HepG2 (cell line): ENCODE measurements around the gene SMYD5. TPM values are rescaled to one million over a fixed set of nuclear protein-coding genes. Genes with fewer than 3 reads are reported as not detected.
A peak's percentile ranks its signal among the peaks of the same experiment; 100 is the strongest.

Experiments
- ATAC-seq: fragments of 200-7000 bp; cut with Tn5 transposase; 3 replicates; pipeline ENCODE4 v1.9.1; 2020; ENCODE audit warnings: mild to moderate bottlenecking, moderate library complexity
- BruUV-seq: library from RNA; stranded (reverse); fragments of 400-500 nt; replicated peaks from 2 replicates; lab custom pipeline; 2021; lab: Mats Ljungman, UMichigan
- CTCF ChIA-PET: fragments of 300-600 bp; formaldehyde crosslinking; extraction: SDS; loops from one replicate; lab custom pipeline; 2021; ENCODE audit warnings: low total read pairs, inconsistent platforms, low intra/inter-chr PET ratio; lab: Yijun Ruan, JAX
- POLR2A ChIA-PET: fragments of 350-600 bp; sonication (Branson Sonifier 250); formaldehyde crosslinking; loops from one replicate; lab custom pipeline; 2020; ENCODE audit warnings: antibody characterized with exemption, inconsistent platforms; lab: Yijun Ruan, JAX
- DNase-seq: peaks from one replicate; pipeline ENCODE4 v3.0.0-alpha.2; 2015; ENCODE audit warnings: low spot score
- FAIRE-seq: peaks from 3 replicates; lab custom pipeline; 2011; peaks lifted over from hg19 to GRCh38; lab: Jason Lieb, UNC
- H2AFZ ChIP-seq: one replicate; pipeline ENCODE4 v1.6.1; 2011; ENCODE audit warnings: low read length, inconsistent platforms
- H3K27ac ChIP-seq: fragments of 300-600 bp; 3 replicates; pipeline ENCODE4 v1.8.0; 2011; ENCODE audit warnings: mixed run types, mild to moderate bottlenecking, mixed read lengths, low read length, inconsistent platforms; ENCODE audit not compliant: insufficient read depth; ENCODE audit errors: extremely low read length
- H3K27me3 ChIP-seq, 2 experiments: fragments of 200-600 bp in 1 of 2; 2 replicates in 1 of 2; 3 replicates in 1 of 2; pipeline versions ENCODE4 v1.6.0 to v1.8.0; 2011; ENCODE audit warnings: low read length in 2 of 2, mild to moderate bottlenecking in 2 of 2, moderate library complexity in 2 of 2, inconsistent platforms in 1 of 2; ENCODE audit not compliant: insufficient read depth in 2 of 2, control insufficient read depth in 1 of 2
- H3K36me3 ChIP-seq, 2 experiments: fragments of 200-600 bp in 1 of 2; replicated peaks in 1 of 2; 2 replicates in 1 of 2; 3 replicates in 1 of 2; pipeline versions ENCODE4 v1.5.1 to v1.8.0; 2011; ENCODE audit warnings: low read length in 2 of 2, inconsistent platforms in 1 of 2; ENCODE audit not compliant: insufficient read depth in 2 of 2, control insufficient read depth in 1 of 2
- H3K4me1 ChIP-seq: 2 replicates; pipeline ENCODE4 v1.5.1; 2012; ENCODE audit warnings: low read length, inconsistent platforms; ENCODE audit not compliant: insufficient read depth
- H3K4me2 ChIP-seq: 2 replicates; pipeline ENCODE4 v1.6.0; 2011; ENCODE audit warnings: low read depth, low read length, inconsistent platforms
- H3K4me3 ChIP-seq, 3 experiments: fragments of 200-600 bp in 1 of 3; sonication (generic), shearing (Covaris generic) in 1 of 3; replicated peaks in 1 of 3; 2 replicates each; pipeline ENCODE4 v1.5.1; 2011 to 2016; ENCODE audit warnings: low read length in 3 of 3, inconsistent platforms in 2 of 3, low read depth in 2 of 3, mild to moderate bottlenecking in 2 of 3, control low read depth in 1 of 3, mixed read lengths in 1 of 3; ENCODE audit not compliant: insufficient read depth in 1 of 3
- H3K79me2 ChIP-seq: one replicate; pipeline ENCODE4 v1.6.1; 2011; ENCODE audit warnings: low read length, inconsistent platforms; ENCODE audit not compliant: insufficient read depth
- H3K9ac ChIP-seq: 2 replicates; pipeline ENCODE4 v1.6.0; 2011; ENCODE audit warnings: mild to moderate bottlenecking, low read depth, low read length, inconsistent platforms; ENCODE audit not compliant: insufficient read depth
- H3K9me3 ChIP-seq: 2 replicates; pipeline ENCODE4 v1.5.1; 2012; ENCODE audit warnings: mild to moderate bottlenecking, low read length
- H4K20me1 ChIP-seq: 2 replicates; pipeline ENCODE4 v1.6.0; 2011; ENCODE audit warnings: inconsistent platforms, mild to moderate bottlenecking, low read length, moderate library complexity; ENCODE audit not compliant: insufficient read depth
- AHR ChIP-seq: IDR thresholded peaks from 2 replicates; pipeline ENCODE4 v1.6.1; 2018; ENCODE audit warnings: missing genetic modification reagents, missing compliant biosample characterization
- ATF7-NPFF ChIP-seq: sonication (generic); formaldehyde crosslinking; IDR thresholded peaks from 2 replicates; pipeline ENCODE4 v1.8.1; 2023; ENCODE audit warnings: mild to moderate bottlenecking, low read depth, missing genetic modification reagents, moderate library complexity
- BRD4 ChIP-seq: sonication (generic); formaldehyde crosslinking; IDR thresholded peaks from 2 replicates; pipeline ENCODE4 v1.4.0; 2020; ENCODE audit warnings: missing genetic modification reagents
- CEBPB ChIP-seq: IDR thresholded peaks from 2 replicates; pipeline ENCODE4 v1.6.1; 2011; ENCODE audit warnings: low read depth, low read length, improper control_type of control experiment, borderline replicate concordance
- HDAC2 ChIP-seq: sonication (generic); formaldehyde crosslinking; IDR thresholded peaks from 2 replicates; pipeline ENCODE4 v1.4.0; 2020; ENCODE audit warnings: missing genetic modification reagents
- RARG ChIP-seq: sonication (generic); formaldehyde crosslinking; IDR thresholded peaks from 2 replicates; pipeline ENCODE4 v1.4.0; 2020; ENCODE audit warnings: low read depth, mild to moderate bottlenecking, missing genetic modification reagents
- RBM22 ChIP-seq: fragments of 200-400 bp; formaldehyde crosslinking; optimal IDR thresholded peaks from 2 replicates; pipeline ENCODE3; 2017; ENCODE audit warnings: mild to moderate bottlenecking, low read length, moderate library complexity
- SATB2 ChIP-seq: sonication (generic); formaldehyde crosslinking; IDR thresholded peaks from 2 replicates; pipeline ENCODE4 v1.5.0; 2020; ENCODE audit warnings: missing genetic modification reagents
- ZFAT ChIP-seq: sonication (generic); formaldehyde crosslinking; conservative IDR thresholded peaks from 2 replicates; pipeline ENCODE4 v1.8.1; 2023; ENCODE audit warnings: missing genetic modification reagents, inconsistent platforms
- ZNF614 ChIP-seq: IDR thresholded peaks from 2 replicates; pipeline ENCODE4 v1.6.1; 2018; ENCODE audit warnings: missing biosample characterization, missing genetic modification reagents, inconsistent platforms, borderline replicate concordance
- ZNF878 ChIP-seq: sonication (generic); formaldehyde crosslinking; IDR thresholded peaks from 2 replicates; pipeline ENCODE4 v1.8.1; 2023; ENCODE audit warnings: mild to moderate bottlenecking, missing genetic modification reagents, moderate library complexity
- WGBS: methylation state at CpG from one replicate; pipeline ENCODE4 v1.1.6; 2017; ENCODE audit warnings: low lambda C conversion rate; 5-methylcytosine and 5-hydroxymethylcytosine counted together
- in situ Hi-C: cut with HindIII; loops from 2 replicates; pipeline ENCODE4 v1.10.0; 2017; ENCODE audit warnings: low pct_unique_long_range_greater_than_20kb; ENCODE audit not compliant: extremely low pct_ligation_motif_present
- intact Hi-C: fragments of 100-400 bp; cut with micrococcal nuclease; formaldehyde crosslinking; loops from one replicate; pipeline ENCODE4 v1.10.0; 2022; ENCODE audit not compliant: unreplicated experiment
- polyA plus RNA-seq, 8 experiments: library from polyadenylated mRNA; depleted of rRNA in 3 of 8; stranded (reverse) in 7 of 8; unstranded in 1 of 8; fragments of >200 nt; fragmentation: Illumina TruSeq in 4 of 8; extraction: Trizol in 4 of 8; gene quantifications; 2 replicates each; pipeline versions ENCODE4 v1.2.1 to v1.2.3, GENCODE V29; 2011 to 2016; ENCODE audit warnings: low read depth in 4 of 8, missing spikeins in 1 of 8, mixed read lengths in 1 of 8; ENCODE audit not compliant: insufficient read depth in 1 of 8
- total RNA-seq, 5 experiments: library from RNA; depleted of rRNA; stranded (reverse); fragments of >200 nt; fragmentation: Illumina TruSeq; extraction: Trizol; gene quantifications; 2 replicates each; pipeline ENCODE4 v1.2.3, GENCODE V29; 2016; ENCODE audit warnings: low read depth in 1 of 5
- TF ChIP-seq, protein P1 (sequence below): IDR thresholded peaks from 2 replicates; pipeline ENCODE4 v1.6.1; 2016; ENCODE audit warnings: low read depth
- TF ChIP-seq, protein P2 (sequence below): IDR thresholded peaks from 2 replicates; pipeline ENCODE4 v1.6.1; 2016; ENCODE audit warnings: missing compliant biosample characterization, missing genetic modification reagents, borderline replicate concordance
- TF ChIP-seq, protein P3 (sequence below): fragments of 450-650 bp; IDR thresholded peaks from 2 replicates; pipeline ENCODE4 v1.6.1; 2016
- TF ChIP-seq, protein P4 (sequence below): sonication (generic); formaldehyde crosslinking; IDR thresholded peaks from 2 replicates; pipeline ENCODE4 v1.5.0; 2020; ENCODE audit warnings: mild to moderate bottlenecking, missing genetic modification reagents, borderline replicate concordance

SMYD5 gene
- total and polyA plus RNA-seq, 2 of the 13 experiments (the other 11 are each of a cell fraction or from before 2014, with no cell fraction given) = 55.8 to 70.4 TPM

DNA sequence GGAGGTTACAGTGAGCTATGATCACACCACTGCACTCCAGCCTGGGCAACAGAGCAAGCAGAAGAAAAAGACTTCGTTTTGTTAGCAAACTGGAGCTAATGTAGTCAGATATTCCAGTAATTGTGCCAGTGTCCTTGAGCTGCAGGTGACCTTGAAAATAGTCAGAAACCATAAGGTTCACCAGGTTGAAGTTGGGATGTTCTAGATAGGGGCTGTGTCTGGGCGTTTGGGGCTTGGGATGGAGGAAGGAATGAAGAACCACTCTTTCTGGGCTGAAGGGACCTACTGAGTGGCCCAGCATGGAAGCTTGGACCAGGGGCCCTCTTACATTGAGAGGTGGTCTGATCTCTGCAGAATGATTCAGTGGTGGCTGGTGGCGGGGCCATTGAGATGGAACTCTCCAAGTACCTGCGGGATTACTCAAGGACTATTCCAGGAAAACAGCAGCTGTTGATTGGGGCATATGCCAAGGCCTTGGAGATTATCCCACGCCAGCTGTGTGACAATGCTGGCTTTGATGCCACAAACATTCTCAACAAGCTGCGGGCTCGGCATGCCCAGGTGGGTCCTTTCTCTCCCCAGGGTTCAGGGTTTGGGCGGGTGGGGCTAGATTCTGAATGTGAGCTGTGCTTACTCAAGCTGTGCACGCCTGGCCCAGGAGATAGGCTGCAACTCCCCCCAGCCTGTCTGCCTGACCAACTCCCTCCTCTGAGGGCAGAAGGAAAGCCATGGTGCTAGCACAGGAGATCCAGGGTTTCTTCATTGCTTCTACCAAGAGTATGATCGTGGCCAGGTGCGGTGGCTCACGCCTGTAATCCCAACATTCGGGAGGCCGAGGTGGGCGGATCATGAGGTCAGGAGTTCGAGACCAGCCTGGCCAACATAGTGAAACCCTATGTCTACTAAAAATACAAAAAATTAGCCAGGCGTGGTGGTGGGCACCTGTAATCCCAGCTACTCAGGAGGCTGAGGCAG is 37.1 kb downstream of the SMYD5 start:
- Histone ChIP-seq H3K4me1 (peaks cover 30% of the 10 kb centered on the region), H3K79me2 (no peaks in the 10 kb centered on the region), H3K27me3 (no peaks in the 10 kb centered on the region), H4K20me1 (peaks cover 6% of the 10 kb centered on the region; the same call in 1 of the 2 replicates), H2AFZ (no peak overlapping the region), H3K27ac (no peak overlapping the region), H3K9ac (no peak overlapping the region), H3K9me3 (no peaks in the 10 kb centered on the region), H3K4me3 (no peak overlapping the region), H3K4me2 (no peak overlapping the region), H3K36me3 (peaks cover 50 to 78% of the 10 kb centered on the region in 2 experiments)
- ATAC-seq = no peak
- TF ChIP-seq BRD4 (no peak), ZNF878 (no peak), ZFAT (CRISPR knock-in tag) (no peak), ZNF614 (CRISPR knock-in tag) (no peak), CEBPB (no peak), ATF7-NPFF (no peak), RARG (no peak), RBM22 (peak; percentile 80), AHR (no peak), HDAC2 (no peak), SATB2 (CRISPR knock-in tag) (no peak)
- TF ChIP-seq, protein P1, sequence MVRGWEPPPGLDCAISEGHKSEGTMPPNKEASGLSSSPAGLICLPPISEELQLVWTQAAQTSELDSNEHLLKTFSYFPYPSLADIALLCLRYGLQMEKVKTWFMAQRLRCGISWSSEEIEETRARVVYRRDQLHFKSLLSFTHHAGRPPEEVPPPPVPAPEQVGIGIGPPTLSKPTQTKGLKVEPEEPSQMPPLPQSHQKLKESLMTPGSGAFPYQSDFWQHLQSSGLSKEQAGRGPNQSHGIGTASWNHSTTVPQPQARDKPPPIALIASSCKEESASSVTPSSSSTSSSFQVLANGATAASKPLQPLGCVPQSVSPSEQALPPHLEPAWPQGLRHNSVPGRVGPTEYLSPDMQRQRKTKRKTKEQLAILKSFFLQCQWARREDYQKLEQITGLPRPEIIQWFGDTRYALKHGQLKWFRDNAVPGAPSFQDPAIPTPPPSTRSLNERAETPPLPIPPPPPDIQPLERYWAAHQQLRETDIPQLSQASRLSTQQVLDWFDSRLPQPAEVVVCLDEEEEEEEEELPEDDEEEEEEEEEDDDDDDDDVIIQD (CRISPR knock-in tag) = no peak
- TF ChIP-seq, protein P2, sequence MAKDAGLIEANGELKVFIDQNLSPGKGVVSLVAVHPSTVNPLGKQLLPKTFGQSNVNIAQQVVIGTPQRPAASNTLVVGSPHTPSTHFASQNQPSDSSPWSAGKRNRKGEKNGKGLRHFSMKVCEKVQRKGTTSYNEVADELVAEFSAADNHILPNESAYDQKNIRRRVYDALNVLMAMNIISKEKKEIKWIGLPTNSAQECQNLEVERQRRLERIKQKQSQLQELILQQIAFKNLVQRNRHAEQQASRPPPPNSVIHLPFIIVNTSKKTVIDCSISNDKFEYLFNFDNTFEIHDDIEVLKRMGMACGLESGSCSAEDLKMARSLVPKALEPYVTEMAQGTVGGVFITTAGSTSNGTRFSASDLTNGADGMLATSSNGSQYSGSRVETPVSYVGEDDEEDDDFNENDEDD (CRISPR knock-in tag) = no peak
- TF ChIP-seq, protein P3, sequence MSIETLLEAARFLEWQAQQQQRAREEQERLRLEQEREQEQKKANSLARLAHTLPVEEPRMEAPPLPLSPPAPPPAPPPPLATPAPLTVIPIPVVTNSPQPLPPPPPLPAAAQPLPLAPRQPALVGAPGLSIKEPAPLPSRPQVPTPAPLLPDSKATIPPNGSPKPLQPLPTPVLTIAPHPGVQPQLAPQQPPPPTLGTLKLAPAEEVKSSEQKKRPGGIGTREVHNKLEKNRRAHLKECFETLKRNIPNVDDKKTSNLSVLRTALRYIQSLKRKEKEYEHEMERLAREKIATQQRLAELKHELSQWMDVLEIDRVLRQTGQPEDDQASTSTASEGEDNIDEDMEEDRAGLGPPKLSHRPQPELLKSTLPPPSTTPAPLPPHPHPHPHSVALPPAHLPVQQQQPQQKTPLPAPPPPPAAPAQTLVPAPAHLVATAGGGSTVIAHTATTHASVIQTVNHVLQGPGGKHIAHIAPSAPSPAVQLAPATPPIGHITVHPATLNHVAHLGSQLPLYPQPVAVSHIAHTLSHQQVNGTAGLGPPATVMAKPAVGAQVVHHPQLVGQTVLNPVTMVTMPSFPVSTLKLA = no peak
- TF ChIP-seq, protein P4, sequence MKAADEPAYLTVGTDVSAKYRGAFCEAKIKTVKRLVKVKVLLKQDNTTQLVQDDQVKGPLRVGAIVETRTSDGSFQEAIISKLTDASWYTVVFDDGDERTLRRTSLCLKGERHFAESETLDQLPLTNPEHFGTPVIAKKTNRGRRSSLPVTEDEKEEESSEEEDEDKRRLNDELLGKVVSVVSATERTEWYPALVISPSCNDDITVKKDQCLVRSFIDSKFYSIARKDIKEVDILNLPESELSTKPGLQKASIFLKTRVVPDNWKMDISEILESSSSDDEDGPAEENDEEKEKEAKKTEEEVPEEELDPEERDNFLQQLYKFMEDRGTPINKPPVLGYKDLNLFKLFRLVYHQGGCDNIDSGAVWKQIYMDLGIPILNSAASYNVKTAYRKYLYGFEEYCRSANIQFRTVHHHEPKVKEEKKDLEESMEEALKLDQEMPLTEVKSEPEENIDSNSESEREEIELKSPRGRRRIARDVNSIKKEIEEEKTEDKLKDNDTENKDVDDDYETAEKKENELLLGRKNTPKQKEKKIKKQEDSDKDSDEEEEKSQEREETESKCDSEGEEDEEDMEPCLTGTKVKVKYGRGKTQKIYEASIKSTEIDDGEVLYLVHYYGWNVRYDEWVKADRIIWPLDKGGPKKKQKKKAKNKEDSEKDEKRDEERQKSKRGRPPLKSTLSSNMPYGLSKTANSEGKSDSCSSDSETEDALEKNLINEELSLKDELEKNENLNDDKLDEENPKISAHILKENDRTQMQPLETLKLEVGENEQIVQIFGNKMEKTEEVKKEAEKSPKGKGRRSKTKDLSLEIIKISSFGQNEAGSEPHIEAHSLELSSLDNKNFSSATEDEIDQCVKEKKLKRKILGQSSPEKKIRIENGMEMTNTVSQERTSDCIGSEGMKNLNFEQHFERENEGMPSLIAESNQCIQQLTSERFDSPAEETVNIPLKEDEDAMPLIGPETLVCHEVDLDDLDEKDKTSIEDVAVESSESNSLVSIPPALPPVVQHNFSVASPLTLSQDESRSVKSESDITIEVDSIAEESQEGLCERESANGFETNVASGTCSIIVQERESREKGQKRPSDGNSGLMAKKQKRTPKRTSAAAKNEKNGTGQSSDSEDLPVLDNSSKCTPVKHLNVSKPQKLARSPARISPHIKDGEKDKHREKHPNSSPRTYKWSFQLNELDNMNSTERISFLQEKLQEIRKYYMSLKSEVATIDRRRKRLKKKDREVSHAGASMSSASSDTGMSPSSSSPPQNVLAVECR (CRISPR knock-in tag) = 0 out of 2 replicates have a peak, but pooled peaks have one; percentile 14
- intact Hi-C loops = no loop called here
- in situ Hi-C loops = no loop called here
- WGBS = 95% methylated on average over 16 of the region's 17 CpGs
- ChIA-PET CTCF (no interaction called here), POLR2A (interaction anchor here (0.7 to 2.5 kb wide), 6 partner anchors 9 to 38 kb away, joined by 3 to 7 read pairs (median 4); partner anchors contain the start of gene CCT7)
- FAIRE-seq = no peak
- no TSS peak for BruUV-seq
- no peak for DNase-seq
